Lower leg skin (tissue), 4 donors: ENCODE results near the gene TMOD2. TPM values are rescaled to one million over a fixed set of nuclear protein-coding genes. Genes with fewer than 3 reads are reported as not detected.

Source experiments
- DNase-seq, 2 donors: peaks; one replicate each; pipeline ENCODE4 v3.0.0-alpha.2; 2019; ENCODE audit warnings: low spot score in 2 of 2
- H3K4me3 ChIP-seq: fragments of 200-600 bp; sonication (generic); 2 replicates; pipeline ENCODE4 v1.5.1; 2017; ENCODE audit warnings: mild to moderate bottlenecking, low read depth; ENCODE audit not compliant: poor library complexity, severe bottlenecking
- POLR2A ChIP-seq, 2 donors: fragments of 450-650 bp; IDR thresholded peaks; one replicate each; pipeline ENCODE4 v1.6.1; 2016 to 2017; ENCODE audit warnings: antibody characterized with exemption in 2 of 2, mild to moderate bottlenecking in 1 of 2, moderate library complexity in 1 of 2
- WGBS, 2 donors: methylation state at CpG; one replicate each; pipeline ENCODE4 v1.1.5; 2018; 5-methylcytosine and 5-hydroxymethylcytosine counted together
- intact Hi-C: fragments of 100-400 bp; cut with DNase I; formaldehyde crosslinking; loops from one replicate; pipeline ENCODE4 v1.15.0; 2023; ENCODE audit warnings: low total_unique reads
- total RNA-seq, 4 donors: library from RNA; depleted of rRNA; stranded (reverse); fragments of >200 nt; gene quantifications; one replicate each; pipeline ENCODE4 v1.1.0, GENCODE V29; 2016
- TF ChIP-seq, protein P1 (sequence below), 3 donors: fragments of 450-650 bp; IDR thresholded peaks; one replicate each; pipeline ENCODE4 v1.5.1; 2016; ENCODE audit warnings: antibody characterized with exemption in 3 of 3, mild to moderate bottlenecking in 3 of 3, moderate library complexity in 2 of 3

TMOD2 gene
- total RNA-seq, 4 donors from 2014 or later, result 6.6 to 9.3 (median 7.5) TPM

DNA sequence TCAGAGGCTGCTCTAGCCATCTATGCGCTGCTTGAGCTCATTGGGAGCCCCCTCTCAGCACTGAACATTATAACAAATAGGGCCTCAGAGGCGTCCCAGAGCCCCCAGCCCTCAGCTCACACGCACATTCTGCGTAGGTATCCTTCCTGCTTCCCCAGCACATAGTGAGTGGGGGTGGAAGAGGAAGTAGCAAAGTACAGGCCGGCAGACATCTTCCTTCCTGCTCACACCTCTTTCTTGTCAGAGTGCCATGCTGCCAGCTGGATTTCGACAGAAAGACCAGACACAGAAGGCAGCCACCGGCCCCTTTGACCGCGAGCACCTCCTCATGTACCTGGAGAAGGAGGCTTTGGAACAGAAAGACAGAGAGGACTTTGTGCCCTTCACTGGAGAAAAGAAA is 16.6 kb downstream of the TMOD2 start:
- no peak for TF ChIP-seq POLR2A (IDR thresholded peaks at IDR 0.05)
- TF ChIP-seq, protein P1, sequence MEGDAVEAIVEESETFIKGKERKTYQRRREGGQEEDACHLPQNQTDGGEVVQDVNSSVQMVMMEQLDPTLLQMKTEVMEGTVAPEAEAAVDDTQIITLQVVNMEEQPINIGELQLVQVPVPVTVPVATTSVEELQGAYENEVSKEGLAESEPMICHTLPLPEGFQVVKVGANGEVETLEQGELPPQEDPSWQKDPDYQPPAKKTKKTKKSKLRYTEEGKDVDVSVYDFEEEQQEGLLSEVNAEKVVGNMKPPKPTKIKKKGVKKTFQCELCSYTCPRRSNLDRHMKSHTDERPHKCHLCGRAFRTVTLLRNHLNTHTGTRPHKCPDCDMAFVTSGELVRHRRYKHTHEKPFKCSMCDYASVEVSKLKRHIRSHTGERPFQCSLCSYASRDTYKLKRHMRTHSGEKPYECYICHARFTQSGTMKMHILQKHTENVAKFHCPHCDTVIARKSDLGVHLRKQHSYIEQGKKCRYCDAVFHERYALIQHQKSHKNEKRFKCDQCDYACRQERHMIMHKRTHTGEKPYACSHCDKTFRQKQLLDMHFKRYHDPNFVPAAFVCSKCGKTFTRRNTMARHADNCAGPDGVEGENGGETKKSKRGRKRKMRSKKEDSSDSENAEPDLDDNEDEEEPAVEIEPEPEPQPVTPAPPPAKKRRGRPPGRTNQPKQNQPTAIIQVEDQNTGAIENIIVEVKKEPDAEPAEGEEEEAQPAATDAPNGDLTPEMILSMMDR (IDR thresholded peaks at IDR 0.05), result no peak
- intact Hi-C loops, result no loop called here
- DNase-seq, result no peak
- H3K4me3 ChIP-seq, result no peak overlapping the region
- WGBS, 2 donors, result 69 to 72% methylated on average over 9 of the region's 9 CpGs

DNA sequence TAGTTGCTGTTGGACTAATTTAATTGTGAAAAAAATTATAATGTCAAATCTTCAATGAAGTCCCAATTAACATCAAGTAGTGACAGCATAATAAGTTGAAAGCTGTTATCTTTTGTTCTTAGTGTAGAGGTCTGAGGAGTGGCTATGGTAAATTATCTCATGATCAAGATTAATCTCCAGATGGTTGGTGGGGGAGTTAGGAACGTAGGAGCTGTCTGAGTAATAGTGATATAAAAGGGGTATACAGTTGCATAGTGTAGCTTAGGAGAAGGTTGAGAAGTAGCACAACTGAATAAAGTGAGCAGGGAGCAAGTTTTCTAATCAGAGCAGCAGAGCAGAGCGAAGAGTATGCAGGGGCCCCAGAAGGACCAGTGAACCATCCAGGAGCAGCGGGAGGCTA is 19.5 kb downstream of the TMOD2 start:
- no peak overlapping the region for H3K4me3 ChIP-seq
- TF ChIP-seq, protein P1 (IDR thresholded peaks at IDR 0.05), result no peak
- no peak for TF ChIP-seq POLR2A (IDR thresholded peaks at IDR 0.05)
- intact Hi-C loops, result no loop called here
- WGBS, 2 donors, result 73 to 90% methylated on average over 3 of the region's 3 CpGs
- DNase-seq, result no peak

DNA sequence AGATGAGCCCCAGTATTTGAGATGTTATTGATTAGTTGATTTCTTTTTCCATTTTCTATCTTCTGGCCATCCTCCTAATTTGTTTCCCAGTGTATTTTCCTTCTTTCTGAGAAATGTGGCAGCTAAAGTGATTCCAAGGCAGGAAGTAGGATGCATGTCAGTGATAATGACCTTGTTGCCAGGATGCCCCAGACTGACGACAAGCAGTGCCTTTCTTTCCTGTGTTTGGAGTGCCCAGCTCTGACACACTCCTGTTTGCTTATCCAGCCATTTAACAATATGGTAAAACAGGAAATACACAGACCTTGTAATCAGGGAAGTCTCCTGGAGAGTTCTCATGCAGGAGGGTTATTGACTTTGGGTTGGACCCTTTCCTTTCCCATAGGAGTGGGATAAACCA is 20.4 kb downstream of the TMOD2 start:
- intact Hi-C loops, result no loop called here
- TF ChIP-seq, protein P1 (IDR thresholded peaks at IDR 0.05), result no peak
- no peak for TF ChIP-seq POLR2A (IDR thresholded peaks at IDR 0.05)
- no peak overlapping the region for H3K4me3 ChIP-seq
- 68 to 80% methylated on average over 1 of the region's 1 CpG for WGBS, 2 donors
- DNase-seq, result no peak

DNA sequence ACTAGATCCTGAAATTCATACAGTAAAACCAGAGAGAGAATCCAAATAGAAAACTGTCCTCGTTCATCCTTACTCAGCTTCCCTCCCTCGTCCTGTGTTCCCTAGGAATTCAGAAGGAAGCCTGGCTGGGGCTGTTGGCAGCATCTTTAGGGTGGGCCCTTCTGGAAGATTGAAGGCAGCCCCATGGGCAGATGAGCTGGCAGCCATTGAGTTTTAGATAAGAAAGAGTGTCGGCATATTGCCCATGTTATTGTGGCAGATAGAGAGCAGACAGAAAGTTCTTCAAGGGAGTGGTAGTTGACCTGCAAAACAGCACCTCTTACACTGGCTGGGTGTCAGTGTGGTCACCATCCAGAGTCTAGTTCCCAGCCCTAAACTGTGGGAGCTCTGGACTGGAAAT is 23.5 kb downstream of the TMOD2 start:
- intact Hi-C loops, result no loop called here
- DNase-seq, result no peak
- no peak overlapping the region for H3K4me3 ChIP-seq
- WGBS, 2 donors, result 68 to 81% methylated on average over 3 of the region's 3 CpGs
- TF ChIP-seq, protein P1 (IDR thresholded peaks at IDR 0.05), result no peak
- TF ChIP-seq POLR2A (IDR thresholded peaks at IDR 0.05), result no peak

DNA sequence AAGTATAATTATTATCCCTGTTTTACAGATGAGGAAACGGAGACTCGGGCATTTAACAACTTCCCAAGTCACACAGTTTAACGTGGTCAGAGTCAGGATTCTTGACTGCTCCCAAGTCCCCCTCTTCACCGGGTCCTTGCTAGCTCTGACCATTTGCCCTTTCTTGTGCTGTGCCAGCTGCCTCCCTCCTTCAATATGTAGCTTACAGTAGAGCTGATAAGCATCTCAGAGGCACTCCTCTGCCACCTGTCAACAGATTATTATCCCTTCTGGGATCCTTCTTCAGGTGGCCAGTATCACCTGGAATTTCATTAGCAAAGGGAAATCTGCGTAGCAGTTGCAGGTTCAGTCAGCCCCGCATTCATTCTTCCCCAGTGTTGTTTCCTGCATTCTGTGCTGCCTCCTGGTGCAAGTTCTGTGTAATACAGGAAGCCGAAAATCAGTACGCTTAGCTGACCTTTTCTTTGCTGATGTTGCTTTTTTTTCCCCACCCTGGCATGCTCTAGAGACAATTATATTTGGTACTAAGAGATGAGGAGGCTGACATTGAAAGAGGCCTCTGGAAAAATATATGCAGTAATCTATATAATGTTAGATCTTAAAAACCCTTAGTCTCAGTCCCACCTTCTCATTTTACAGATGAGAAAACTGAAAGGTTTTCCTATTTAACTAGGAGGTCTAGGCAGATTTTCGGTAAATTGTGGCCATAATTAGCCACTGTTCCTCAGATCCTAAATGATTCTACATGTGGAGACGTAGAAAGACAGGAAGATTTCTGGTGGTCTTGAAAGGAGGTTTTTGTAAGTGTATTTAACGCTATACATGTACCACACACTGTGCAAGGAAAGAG is 24.8 kb downstream of the TMOD2 start:
- DNase-seq, result no peak
- TF ChIP-seq POLR2A (IDR thresholded peaks at IDR 0.05), result no peak
- TF ChIP-seq, protein P1 (IDR thresholded peaks at IDR 0.05), result peak in 1 of 3 donors; percentile 21
- intact Hi-C loops, result loop anchor here (2.0 kb wide), 1 partner anchor 127 kb away; no protein-coding TSS in a partner anchor

More for the DNA sequence above, 24.8 kb downstream of the TMOD2 start:
- no peak overlapping the region for H3K4me3 ChIP-seq
- WGBS, 2 donors, result 57 to 62% methylated on average over 11 of the region's 11 CpGs
